Neutrophil (primary cell): ENCODE data around the gene NOTO.

Experiments
- H3K27ac ChIP-seq: fragments of 200-600 bp; sonication (generic); 2 replicates; pipeline ENCODE4 v1.5.1; 2016; ENCODE audit warnings: mild to moderate bottlenecking, moderate library complexity
- H3K27me3 ChIP-seq: fragments of 200-600 bp; sonication (generic); 2 replicates; pipeline ENCODE4 v1.6.0; 2016; ENCODE audit warnings: mild to moderate bottlenecking
- H3K36me3 ChIP-seq: fragments of 200-600 bp; sonication (generic); 2 replicates; pipeline ENCODE4 v1.5.1; 2017
- H3K4me1 ChIP-seq, 2 experiments: fragments of 200-600 bp in 1 of 2; sonication (generic) in 1 of 2; 1 replicate in 1 of 2; 2 replicates in 1 of 2; pipeline versions ENCODE4 v1.5.1 to v1.6.1; 2013 to 2016; ENCODE audit warnings: low read depth in 1 of 2, low read length in 1 of 2, mild to moderate bottlenecking in 1 of 2, moderate library complexity in 1 of 2; ENCODE audit not compliant: control insufficient read depth in 1 of 2, insufficient read depth in 1 of 2
- H3K4me3 ChIP-seq, 2 experiments: fragments of 200-600 bp in 1 of 2; sonication (generic) in 1 of 2; 1 replicate in 1 of 2; 2 replicates in 1 of 2; pipeline ENCODE4 v1.5.1; 2013 to 2016; ENCODE audit warnings: low read depth in 1 of 2, low read length in 1 of 2, mild to moderate bottlenecking in 1 of 2, moderate library complexity in 1 of 2
- H3K9me3 ChIP-seq: fragments of 200-600 bp; sonication (generic); 2 replicates; pipeline ENCODE4 v1.5.1; 2016
- CTCF ChIP-seq: fragments of 200-600 bp; sonication (generic); IDR thresholded peaks from 2 replicates; pipeline ENCODE4 v1.5.1; 2016; ENCODE audit warnings: antibody characterized with exemption

The NOTO gene

GRCh38 chr2:73172963-73173362 is 29.4 kb upstream of the NOTO start:
- TF ChIP-seq CTCF, result no peak
- Histone ChIP-seq H3K4me1 (peaks cover 15 to 27% of the 10 kb centered on the region in 2 experiments), H3K36me3 (no peaks in the 10 kb centered on the region), H3K27me3 (peaks cover 74% of the 10 kb centered on the region), H3K27ac (no peak overlapping the region), H3K4me3 (no peak overlapping the region), H3K9me3 (no peaks in the 10 kb centered on the region)

- Histone ChIP-seq H3K4me3 (no peak overlapping the region), H3K27ac (no peak overlapping the region), H3K27me3 (peaks cover 82% of the 10 kb centered on the region), H3K36me3 (no peaks in the 10 kb centered on the region), H3K4me1 (peaks cover 15 to 27% of the 10 kb centered on the region in 2 experiments), H3K9me3 (no peaks in the 10 kb centered on the region)
- TF ChIP-seq CTCF, result no peak
Measured at GRCh38 chr2:73173781-73174180, 28.6 kb upstream of the NOTO start.

GRCh38 chr2:73174244-73174643 is 28.1 kb upstream of the NOTO start:
- H3K9me3 ChIP-seq, result no peaks in the 10 kb centered on the region
- H3K4me1 ChIP-seq, result peaks cover 15 to 27% of the 10 kb centered on the region in 2 experiments
- peaks cover 87% of the 10 kb centered on the region for H3K27me3 ChIP-seq
- H3K36me3 ChIP-seq, result no peaks in the 10 kb centered on the region
- no peak overlapping the region for H3K4me3 ChIP-seq
- TF ChIP-seq CTCF, result no peak
- H3K27ac ChIP-seq, result no peak overlapping the region

- no peak overlapping the region for H3K4me3 ChIP-seq
- no peaks in the 10 kb centered on the region for H3K36me3 ChIP-seq
- H3K4me1 ChIP-seq, result peaks cover 15 to 27% of the 10 kb centered on the region in 2 experiments
- no peaks in the 10 kb centered on the region for H3K9me3 ChIP-seq
- peaks cover 88% of the 10 kb centered on the region for H3K27me3 ChIP-seq
- TF ChIP-seq CTCF, result no peak
- H3K27ac ChIP-seq, result no peak overlapping the region
Measured at GRCh38 chr2:73174941-73175662, 27.3 kb upstream of the NOTO start.

- Histone ChIP-seq H3K27ac (no peak overlapping the region), H3K27me3 (peaks cover 91% of the 10 kb centered on the region), H3K9me3 (no peaks in the 10 kb centered on the region), H3K4me3 (no peak overlapping the region), H3K4me1 (peaks cover 15 to 27% of the 10 kb centered on the region in 2 experiments), H3K36me3 (no peaks in the 10 kb centered on the region)
- no peak for TF ChIP-seq CTCF
Measured at GRCh38 chr2:73175663-73176204, 26.6 kb upstream of the NOTO start.
